GM12878 (cell line): Measurements from ENCODE around the gene RGP1. TPM values are rescaled to one million over a fixed set of nuclear protein-coding genes. Genes with fewer than 3 reads are reported as not detected.

ENCODE experiments used
- ATAC-seq: fragments of 200-7000 bp; cut with Tn5 transposase; 3 replicates; pipeline ENCODE4 v1.9.1; 2020; ENCODE audit warnings: mild to moderate bottlenecking, moderate library complexity
- BruUV-seq: library from RNA; stranded (reverse); fragments of 400-500 nt; replicated peaks from 2 replicates; lab custom pipeline; 2021; lab: Mats Ljungman, UMichigan
- CTCF ChIA-PET: fragments of 300-600 bp; sonication (Branson Sonifier 250); formaldehyde crosslinking; extraction: SDS; loops from one replicate; lab custom pipeline; 2021; ENCODE audit warnings: inconsistent platforms; lab: Yijun Ruan, JAX
- POLR2A ChIA-PET: fragments of 350-600 bp; formaldehyde crosslinking; extraction: SDS; loops from one replicate; lab custom pipeline; 2021; ENCODE audit warnings: inconsistent platforms; lab: Charles Lee
- RAD21 ChIA-PET: fragments of 300-600 bp; sonication (Branson Sonifier 250); formaldehyde crosslinking; loops from one replicate; lab custom pipeline; 2023; ENCODE audit warnings: antibody characterized with exemption; ENCODE audit not compliant: unreplicated experiment; lab: Charles Lee
- SMC1A ChIA-PET: fragments of 300-600 bp; sonication (Branson Sonifier 250); formaldehyde crosslinking; loops from one replicate; lab custom pipeline; 2023; ENCODE audit not compliant: unreplicated experiment, uncharacterized antibody; lab: Charles Lee
- DNase-seq: peaks from one replicate; pipeline ENCODE4 v3.0.0-alpha.2; 2011; ENCODE audit warnings: low read depth, low spot score
- FAIRE-seq: peaks from 3 replicates; lab custom pipeline; 2011; peaks lifted over from hg19 to GRCh38; lab: Jason Lieb, UNC
- H2AFZ ChIP-seq: 2 replicates; pipeline ENCODE4 v1.6.0; 2011; ENCODE audit warnings: low read depth, low read length, control low read depth; ENCODE audit not compliant: control insufficient read depth
- H3K27ac ChIP-seq: 2 replicates; pipeline ENCODE4 v1.5.1; 2011; ENCODE audit warnings: control low read depth; ENCODE audit not compliant: control insufficient read depth, insufficient read depth
- H3K27me3 ChIP-seq, 2 experiments: replicated peaks in 1 of 2; 2 replicates each; pipeline versions ENCODE4 v1.6.0 to v1.6.1; 2011; ENCODE audit warnings: low read length in 1 of 2; ENCODE audit not compliant: control insufficient read depth in 2 of 2, insufficient read depth in 2 of 2
- H3K36me3 ChIP-seq, 2 experiments: 2 replicates each; pipeline ENCODE4 v1.5.1; 2011; ENCODE audit warnings: low read length in 1 of 2; ENCODE audit not compliant: control insufficient read depth in 2 of 2, insufficient read depth in 2 of 2
- H3K4me1 ChIP-seq: 2 replicates; pipeline ENCODE4 v1.6.1; 2011; ENCODE audit warnings: mild to moderate bottlenecking, low read length, moderate library complexity, mixed read lengths; ENCODE audit not compliant: control insufficient read depth, insufficient read depth
- H3K4me2 ChIP-seq: 2 replicates; pipeline ENCODE4 v1.6.0; 2011; ENCODE audit warnings: control low read depth; ENCODE audit not compliant: control insufficient read depth, insufficient read depth
- H3K4me3 ChIP-seq: fragments of 200-600 bp; sonication (generic); 2 replicates; pipeline ENCODE4 v1.5.1; 2016
- H3K79me2 ChIP-seq: 2 replicates; pipeline ENCODE4 v1.6.0; 2011; ENCODE audit warnings: low read length; ENCODE audit not compliant: control insufficient read depth, insufficient read depth
- H3K9ac ChIP-seq: 2 replicates; pipeline ENCODE4 v1.8.0; 2011; ENCODE audit warnings: low read length, control low read depth, mixed read lengths; ENCODE audit not compliant: control insufficient read depth, insufficient read depth
- H3K9me3 ChIP-seq: replicated peaks from 3 replicates; pipeline ENCODE4 v1.5.1; 2011; ENCODE audit warnings: mild to moderate bottlenecking, low read length; ENCODE audit not compliant: control insufficient read depth, insufficient read depth
- H4K20me1 ChIP-seq: 2 replicates; pipeline ENCODE4 v1.6.0; 2011; ENCODE audit not compliant: control insufficient read depth, insufficient read depth
- ATF7 ChIP-seq: fragments of 450-650 bp; IDR thresholded peaks from 2 replicates; pipeline ENCODE4 v1.6.1; 2016; ENCODE audit warnings: low read depth, mild to moderate bottlenecking
- BACH1 ChIP-seq: fragments of 450-650 bp; IDR thresholded peaks from 2 replicates; pipeline ENCODE4 v1.6.1; 2017; ENCODE audit warnings: mild to moderate bottlenecking, borderline replicate concordance
- BHLHE40 ChIP-seq, 2 experiments: fragments of 450-650 bp in 1 of 2; IDR thresholded peaks; 2 replicates each; pipeline ENCODE4 v1.6.1; 2011 to 2017; ENCODE audit warnings: low read depth in 2 of 2, borderline replicate concordance in 1 of 2, improper control_type of control experiment in 1 of 2, low read length in 1 of 2, mild to moderate bottlenecking in 1 of 2
- EZH2 ChIP-seq: IDR thresholded peaks from 2 replicates; pipeline ENCODE4 v1.6.1; 2012; ENCODE audit warnings: low read depth, mild to moderate bottlenecking, control low read depth, inconsistent platforms, low read length, borderline replicate concordance; ENCODE audit not compliant: control insufficient read depth
- HDGF ChIP-seq: fragments of 450-650 bp; IDR thresholded peaks from 2 replicates; pipeline ENCODE4 v1.6.1; 2016; ENCODE audit warnings: antibody characterized with exemption
- RAD51 ChIP-seq: fragments of 450-650 bp; IDR thresholded peaks from 2 replicates; pipeline ENCODE4 v1.6.1; 2016; ENCODE audit warnings: moderate library complexity, mild to moderate bottlenecking, inconsistent platforms
- RCOR1 ChIP-seq: conservative IDR thresholded peaks from 2 replicates; pipeline ENCODE4 v1.6.1; 2012; ENCODE audit warnings: low read depth, low read length, improper control_type of control experiment
- SKIL ChIP-seq: fragments of 450-650 bp; IDR thresholded peaks from 2 replicates; pipeline ENCODE4 v1.6.1; 2017; ENCODE audit warnings: mild to moderate bottlenecking, low read depth, inconsistent platforms; ENCODE audit not compliant: poor library complexity, severe bottlenecking
- TAF1 ChIP-seq: IDR thresholded peaks from 2 replicates; pipeline ENCODE4 v1.6.1; 2011; ENCODE audit warnings: mild to moderate bottlenecking, low read depth, low read length, borderline replicate concordance
- USF1 ChIP-seq: IDR thresholded peaks from 2 replicates; pipeline ENCODE4 v1.6.1; 2011; ENCODE audit warnings: borderline replicate concordance, low read depth, mild to moderate bottlenecking, moderate library complexity, mixed read lengths, low read length; ENCODE audit not compliant: insufficient read depth; ENCODE audit errors: extremely low read length
- USF2 ChIP-seq: IDR thresholded peaks from 2 replicates; pipeline ENCODE4 v1.6.1; 2011; ENCODE audit warnings: low read depth, low read length, improper control_type of control experiment, borderline replicate concordance
- ZNF24 ChIP-seq: fragments of 450-650 bp; IDR thresholded peaks from 2 replicates; pipeline ENCODE4 v1.6.1; 2017; ENCODE audit warnings: antibody characterized with exemption, mild to moderate bottlenecking
- WGBS: methylation state at CpG from one replicate; pipeline ENCODE4 v1.1.6; 2016; ENCODE audit warnings: low lambda C conversion rate; ENCODE audit not compliant: insufficient replicate concordance, insufficient coverage; ENCODE audit errors: missing lambda C conversion rate; 5-methylcytosine and 5-hydroxymethylcytosine counted together
- in situ Hi-C: fragments of 300-500 bp; cut with MboI; formaldehyde crosslinking; loops from 9 replicates; pipeline ENCODE4 v1.14.3; 2018; ENCODE audit warnings: mixed read lengths
- intact Hi-C: fragments of 100-400 bp; cut with micrococcal nuclease; formaldehyde crosslinking; loops from one replicate; pipeline ENCODE4 v1.14.2; 2022; ENCODE audit not compliant: unreplicated experiment
- polyA plus RNA-seq, 11 experiments: library from polyadenylated mRNA; depleted of rRNA in 4 of 11; unstranded in 6 of 11; stranded (reverse) in 5 of 11; fragments of >200 nt; fragmentation: Nextera tagmentation in 4 of 11; fragmentation: Illumina TruSeq in 1 of 11; extraction: Ambion mirVana in 4 of 11; extraction: Trizol in 1 of 11; gene quantifications; 1 replicate in 1 of 11; 2 replicates in 10 of 11; pipeline versions ENCODE4 v1.2.1 to v1.2.3, GENCODE V29; 2011 to 2016; ENCODE audit warnings: inconsistent platforms in 2 of 11, missing spikeins in 2 of 11, low read depth in 1 of 11
- total RNA-seq, 4 experiments: library from RNA; depleted of rRNA in 3 of 4; stranded (reverse); fragments of >200 nt in 3 of 4; fragmentation: Illumina TruSeq in 1 of 4; extraction: Trizol in 1 of 4; gene quantifications; 2 replicates each; pipeline versions ENCODE4 v1.2.1 to v1.2.3, GENCODE V29; 2013 to 2021
- TF ChIP-seq, protein P1 (sequence below): IDR thresholded peaks from 2 replicates; pipeline ENCODE4 v1.6.1; 2011; ENCODE audit warnings: borderline replicate concordance, low read depth, mild to moderate bottlenecking, moderate library complexity, low read length; ENCODE audit not compliant: insufficient read depth, poor library complexity, severe bottlenecking
- TF ChIP-seq, protein P2 (sequence below): IDR thresholded peaks from 2 replicates; pipeline ENCODE4 v1.6.1; 2011; ENCODE audit warnings: mild to moderate bottlenecking, low read depth, low read length, moderate library complexity; ENCODE audit not compliant: insufficient replicate concordance

Gene RGP1
- total and polyA plus RNA-seq, 10 of the 15 experiments (the other 5 are each of a cell fraction or from before 2014, with no cell fraction given): 0.44 to 14.9 (median 7.4) TPM

DNA sequence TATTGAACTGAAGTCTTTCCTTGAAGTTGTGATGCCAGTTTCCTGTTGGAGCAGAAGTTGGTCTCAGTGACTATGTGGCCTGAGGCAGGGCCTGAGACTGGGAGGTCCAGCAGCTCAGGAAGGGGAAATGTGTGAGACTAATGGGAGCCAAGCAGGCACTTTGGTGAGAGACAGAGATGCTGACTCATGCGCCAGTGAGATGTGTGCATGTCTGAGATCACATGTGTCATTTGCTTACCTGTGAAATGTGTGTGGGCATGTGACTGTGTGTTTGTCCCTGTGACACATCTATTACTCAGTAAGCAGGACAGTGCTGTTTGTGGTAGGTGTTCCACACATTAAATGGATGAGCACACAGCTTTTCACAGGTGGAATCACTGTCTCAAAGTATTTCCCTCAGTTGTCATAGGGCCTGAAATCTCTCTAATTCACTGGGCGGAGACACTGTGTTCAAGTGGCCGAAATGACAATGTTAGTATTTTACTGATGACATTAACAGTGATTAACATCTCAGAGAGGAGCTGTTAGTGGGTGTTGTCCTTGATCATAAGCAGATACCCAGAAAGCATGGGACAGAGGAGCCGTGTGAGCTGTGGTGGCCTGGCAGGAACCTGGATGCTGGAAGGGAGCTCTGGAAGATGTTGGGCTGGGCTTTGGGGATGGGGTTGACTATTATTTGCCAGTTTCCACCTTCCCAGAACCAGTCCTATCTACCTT lies 49.7 kb downstream of the RGP1 start:
- ChIA-PET RAD21 (interaction anchor here (1.1 kb wide), 1 partner anchor 60 kb away, joined by 3 read pairs; no protein-coding TSS in a partner anchor), SMC1A (no interaction called here), POLR2A (interaction anchor here (1.8 kb wide), 1 partner anchor 15 kb away, joined by 5 read pairs; the partner anchor contains the start of gene HINT2), CTCF (interaction anchor here (0.7 to 1.7 kb wide), 6 partner anchors 9 to 84 kb away, joined by 3 to 6 read pairs (median 4); partner anchors contain the start of genes HINT2 and SPAG8)
- Histone ChIP-seq H3K4me2 (no peak overlapping the region), H3K4me3 (no peak overlapping the region), H3K27ac (no peak overlapping the region), H3K27me3 (no peaks in the 10 kb centered on the region), H3K9ac (no peak overlapping the region), H3K36me3 (peaks cover 0 to 13% of the 10 kb centered on the region in 2 experiments; a peak in 2 of 4 replicates), H4K20me1 (no peaks in the 10 kb centered on the region), H3K79me2 (no peaks in the 10 kb centered on the region), H3K9me3 (no peaks in the 10 kb centered on the region), H2AFZ (no peak overlapping the region), H3K4me1 (peaks cover 21% of the 10 kb centered on the region)
- DNase-seq: no peak
- TF ChIP-seq BHLHE40 (IDR thresholded peaks at IDR 0.05; ENCODE audit: borderline replicate concordance in 1 of 2, low read depth in 2 of 2, low read length in 1 of 2) (peak; percentile 53 to 69; a peak in 2 of 4 replicates), RCOR1 (no peak), RAD51 (peak; percentile 91), TAF1 (no peak), SKIL (peak; percentile 33), HDGF (0 out of 2 replicates have a peak, but pooled peaks have one; percentile 25), USF2 (peak; percentile 35; the same call in 1 of the 2 replicates), ZNF24 (no peak), ATF7 (0 out of 2 replicates have a peak, but pooled peaks have one; percentile 35), USF1 (peak; percentile 21), EZH2 (no peak), BACH1 (peak; percentile 91; the same call in 1 of the 2 replicates)
- TF ChIP-seq, protein P1, sequence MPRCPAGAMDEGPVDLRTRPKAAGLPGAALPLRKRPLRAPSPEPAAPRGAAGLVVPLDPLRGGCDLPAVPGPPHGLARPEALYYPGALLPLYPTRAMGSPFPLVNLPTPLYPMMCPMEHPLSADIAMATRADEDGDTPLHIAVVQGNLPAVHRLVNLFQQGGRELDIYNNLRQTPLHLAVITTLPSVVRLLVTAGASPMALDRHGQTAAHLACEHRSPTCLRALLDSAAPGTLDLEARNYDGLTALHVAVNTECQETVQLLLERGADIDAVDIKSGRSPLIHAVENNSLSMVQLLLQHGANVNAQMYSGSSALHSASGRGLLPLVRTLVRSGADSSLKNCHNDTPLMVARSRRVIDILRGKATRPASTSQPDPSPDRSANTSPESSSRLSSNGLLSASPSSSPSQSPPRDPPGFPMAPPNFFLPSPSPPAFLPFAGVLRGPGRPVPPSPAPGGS: peak; percentile 95
- TF ChIP-seq, protein P2, sequence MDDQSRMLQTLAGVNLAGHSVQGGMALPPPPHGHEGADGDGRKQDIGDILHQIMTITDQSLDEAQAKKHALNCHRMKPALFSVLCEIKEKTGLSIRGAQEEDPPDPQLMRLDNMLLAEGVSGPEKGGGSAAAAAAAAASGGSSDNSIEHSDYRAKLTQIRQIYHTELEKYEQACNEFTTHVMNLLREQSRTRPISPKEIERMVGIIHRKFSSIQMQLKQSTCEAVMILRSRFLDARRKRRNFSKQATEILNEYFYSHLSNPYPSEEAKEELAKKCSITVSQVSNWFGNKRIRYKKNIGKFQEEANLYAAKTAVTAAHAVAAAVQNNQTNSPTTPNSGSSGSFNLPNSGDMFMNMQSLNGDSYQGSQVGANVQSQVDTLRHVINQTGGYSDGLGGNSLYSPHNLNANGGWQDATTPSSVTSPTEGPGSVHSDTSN: peak; percentile 53
- WGBS: 97% methylated on average over 4 of the region's 4 CpGs
- BruUV-seq: no TSS peak
- peak; percentile 56 for ATAC-seq
- intact Hi-C loops (no loop called here), in situ Hi-C loops (no loop called here)
- FAIRE-seq: no peak
